Breast epithelium (tissue), 3 donors: Measurements from ENCODE around the gene SRSF11.

Experiments
- CTCF ChIP-seq, 3 donors: fragments of 450-650 bp; IDR thresholded peaks; one replicate each; pipeline ENCODE4 v1.5.1; 2016 to 2017; ENCODE audit warnings: antibody characterized with exemption in 3 of 3, mild to moderate bottlenecking in 3 of 3, moderate library complexity in 3 of 3
- POLR2A ChIP-seq: fragments of 450-650 bp; IDR thresholded peaks from one replicate; pipeline ENCODE4 v1.6.1; 2016; ENCODE audit warnings: antibody characterized with exemption, mild to moderate bottlenecking, moderate library complexity

GRCh38 chr1:70264839-70265238 is 43.7 kb downstream of the SRSF11 start:
- TF ChIP-seq CTCF (IDR thresholded peaks at IDR 0.05) (no peak), POLR2A (no peak)
